Activated CD4-positive, alpha-beta T cell treated with anti-CD3 and anti-CD28 coated beads, Interleukin-2, amount 50 U/mL, for 16 hours (primary cell): ENCODE results near the gene PRM1.

Experiments used
- DNase-seq: peaks from one replicate; pipeline ENCODE4 v3.0.0-alpha.2; 2020

PRM1 gene

DNA sequence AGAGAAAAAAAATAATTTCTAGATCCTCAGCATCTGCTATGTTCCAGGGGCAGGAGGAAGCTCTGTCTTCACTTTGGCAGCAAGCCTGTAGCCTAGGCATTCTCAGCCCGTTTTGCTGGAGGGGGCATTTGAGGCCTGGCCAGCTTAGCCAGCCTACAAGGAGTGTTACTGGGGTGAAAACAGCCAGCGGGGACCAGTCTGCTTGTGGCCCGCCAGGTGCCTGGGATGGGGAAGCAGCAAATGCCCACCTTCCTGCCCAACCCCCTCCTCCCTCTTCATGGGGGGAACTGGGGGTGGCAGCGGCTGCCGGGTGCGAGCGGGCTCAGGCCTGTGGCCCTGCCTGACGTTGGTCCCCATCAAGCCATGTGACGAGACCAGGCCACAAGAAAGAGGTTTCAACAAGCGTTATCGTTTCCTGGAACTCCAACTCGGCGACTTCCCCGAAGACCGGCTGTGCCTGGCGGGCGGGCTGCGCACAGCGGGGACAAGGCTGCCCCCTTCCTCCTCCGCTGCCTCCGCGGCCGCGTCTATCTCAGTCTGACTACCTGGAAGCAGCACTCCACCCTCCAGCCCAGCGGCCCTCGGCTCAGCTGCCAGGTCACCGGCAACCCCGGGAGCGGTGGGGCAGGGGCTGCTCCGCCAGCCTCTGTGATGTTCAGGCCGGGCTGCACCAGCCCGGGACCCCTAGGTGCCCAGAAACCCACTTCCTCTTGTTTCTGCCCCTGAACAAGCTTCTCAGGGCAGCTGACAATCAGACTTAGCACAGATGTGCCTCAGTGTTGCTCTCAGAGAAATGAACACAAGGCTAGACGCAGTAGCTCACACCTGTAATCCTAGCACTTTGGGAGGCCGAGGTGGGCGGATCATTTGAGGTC is 48.0 kb downstream of the PRM1 start:
- DNase-seq = peak; percentile 97

DNA sequence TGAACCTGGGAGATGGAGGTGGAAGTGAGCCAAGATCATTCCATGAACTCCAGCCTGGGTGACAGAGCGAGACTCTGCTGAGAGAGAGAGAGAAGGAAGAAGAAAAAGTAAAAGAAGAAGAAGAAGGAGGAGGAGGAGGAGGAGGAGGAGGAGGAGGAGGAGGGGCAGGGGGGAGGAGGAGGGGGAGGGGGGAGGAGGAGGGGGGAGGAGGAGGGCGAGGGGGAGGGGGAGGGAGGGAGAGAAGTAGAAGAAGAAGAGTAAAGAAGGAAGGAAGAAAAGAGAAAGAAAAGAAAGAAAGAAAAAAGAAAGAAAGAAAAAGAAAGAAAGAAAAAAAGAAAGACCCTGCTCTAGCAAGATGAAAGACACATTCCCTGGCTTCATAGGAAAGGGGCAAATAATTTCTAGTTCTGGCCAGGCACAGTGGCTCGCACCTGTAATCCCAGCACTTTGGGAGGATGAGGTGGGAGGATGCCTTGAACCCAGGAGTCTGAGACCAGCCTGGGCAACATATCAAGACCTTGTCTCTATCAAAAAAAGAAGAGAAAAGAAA is 48.8 kb downstream of the PRM1 start:
- no peak for DNase-seq

DNA sequence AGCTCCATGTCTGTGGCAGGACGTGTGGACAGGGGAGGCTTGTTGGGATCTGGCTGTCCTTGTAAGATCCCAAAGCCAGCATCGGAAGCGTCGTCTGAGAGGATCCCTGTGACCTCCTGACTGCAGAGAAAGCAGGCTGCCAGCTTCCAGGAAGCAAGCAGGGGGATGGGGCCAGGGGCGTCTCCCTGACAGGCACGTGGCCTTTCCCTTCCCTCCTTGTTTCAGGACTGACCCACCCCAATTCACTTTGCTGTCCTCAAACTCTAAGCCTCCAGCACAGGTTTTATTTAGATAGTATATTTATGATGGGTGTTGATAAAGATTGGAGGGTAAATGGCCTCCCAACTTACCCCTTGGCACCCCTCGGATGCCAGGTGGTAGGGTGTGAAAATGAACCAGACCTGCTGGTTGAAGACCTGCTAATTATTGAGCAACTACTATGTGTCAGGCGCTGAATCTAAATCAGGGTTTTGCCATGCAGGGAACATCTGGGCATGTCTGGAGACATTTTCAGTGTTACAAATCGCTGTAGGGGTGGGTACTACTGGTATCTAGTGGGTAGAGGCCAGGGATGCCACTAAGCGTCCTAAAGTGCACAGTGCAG is 49.7 kb downstream of the PRM1 start:
- no peak for DNase-seq
